SH-SY5Y (cell line): Measurements from ENCODE around the gene PGLYRP1.

Experiments
- GATA2 ChIP-seq: IDR thresholded peaks from 2 replicates; pipeline ENCODE4 v1.6.1; 2011; ENCODE audit warnings: mild to moderate bottlenecking, low read depth, low read length
- GATA3 ChIP-seq: IDR thresholded peaks from 2 replicates; pipeline ENCODE4 v1.6.1; 2011; ENCODE audit warnings: low read depth, mild to moderate bottlenecking, low read length, moderate library complexity

Gene PGLYRP1

GRCh38 chr19:46000491-46001246, 22.2 kb downstream of the PGLYRP1 start:
- TF ChIP-seq GATA3 (no peak), GATA2 (no peak)

- TF ChIP-seq GATA2 = no peak
- no peak for TF ChIP-seq GATA3
These were observed 23.2 kb downstream of the PGLYRP1 start for GRCh38 chr19:45999653-46000121.

GRCh38 chr19:45998834-45999233, 24.0 kb downstream of the PGLYRP1 start:
- TF ChIP-seq GATA3 (no peak), GATA2 (no peak)

- TF ChIP-seq GATA3 (no peak), GATA2 (no peak)
These were observed 25.9 kb downstream of the PGLYRP1 start for GRCh38 chr19:45996933-45997332.

GRCh38 chr19:45995715-45996385, 27.0 kb downstream of the PGLYRP1 start:
- TF ChIP-seq GATA2 (no peak), GATA3 (no peak)

GRCh38 chr19:45994998-45995714, 27.7 kb downstream of the PGLYRP1 start, which contains the start of gene CCDC61:
Gene CCDC61 (plus strand): TSS chr19:45995467. CDS start chr19:46003019, 7,552 bp downstream.
- TF ChIP-seq GATA3 (no peak), GATA2 (no peak)

- no peak for TF ChIP-seq GATA3
These were observed 28.3 kb downstream of the PGLYRP1 start for GRCh38 chr19:45994456-45994997.

- no peak for TF ChIP-seq GATA2
- no peak for TF ChIP-seq GATA3
These were observed 32.6 kb downstream of the PGLYRP1 start for GRCh38 chr19:45990113-45990728.

GRCh38 chr19:45985321-45985720, 37.5 kb downstream of the PGLYRP1 start:
- TF ChIP-seq GATA2 = no peak
- no peak for TF ChIP-seq GATA3

GRCh38 chr19:45981350-45981749, 41.5 kb downstream of the PGLYRP1 start:
- no peak for TF ChIP-seq GATA2
- no peak for TF ChIP-seq GATA3

- TF ChIP-seq GATA2 = no peak
- no peak for TF ChIP-seq GATA3
These were observed 44.7 kb downstream of the PGLYRP1 start for GRCh38 chr19:45978156-45978555.

- no peak for TF ChIP-seq GATA2
- TF ChIP-seq GATA3 = no peak
These were observed 46.7 kb downstream of the PGLYRP1 start for GRCh38 chr19:45976178-45976577.

- TF ChIP-seq GATA2 (no peak), GATA3 (no peak)
These were observed 47.4 kb downstream of the PGLYRP1 start for GRCh38 chr19:45975306-45976070.
